HG03460 (cell line): Measurements from ENCODE around the gene KLC1.

Experiments used
- ATAC-seq: cut with Tn5 transposase; IDR thresholded peaks from one replicate; pipeline ENCODE4 v1.9.1; 2021; ENCODE audit not compliant: unreplicated experiment

Gene KLC1

DNA sequence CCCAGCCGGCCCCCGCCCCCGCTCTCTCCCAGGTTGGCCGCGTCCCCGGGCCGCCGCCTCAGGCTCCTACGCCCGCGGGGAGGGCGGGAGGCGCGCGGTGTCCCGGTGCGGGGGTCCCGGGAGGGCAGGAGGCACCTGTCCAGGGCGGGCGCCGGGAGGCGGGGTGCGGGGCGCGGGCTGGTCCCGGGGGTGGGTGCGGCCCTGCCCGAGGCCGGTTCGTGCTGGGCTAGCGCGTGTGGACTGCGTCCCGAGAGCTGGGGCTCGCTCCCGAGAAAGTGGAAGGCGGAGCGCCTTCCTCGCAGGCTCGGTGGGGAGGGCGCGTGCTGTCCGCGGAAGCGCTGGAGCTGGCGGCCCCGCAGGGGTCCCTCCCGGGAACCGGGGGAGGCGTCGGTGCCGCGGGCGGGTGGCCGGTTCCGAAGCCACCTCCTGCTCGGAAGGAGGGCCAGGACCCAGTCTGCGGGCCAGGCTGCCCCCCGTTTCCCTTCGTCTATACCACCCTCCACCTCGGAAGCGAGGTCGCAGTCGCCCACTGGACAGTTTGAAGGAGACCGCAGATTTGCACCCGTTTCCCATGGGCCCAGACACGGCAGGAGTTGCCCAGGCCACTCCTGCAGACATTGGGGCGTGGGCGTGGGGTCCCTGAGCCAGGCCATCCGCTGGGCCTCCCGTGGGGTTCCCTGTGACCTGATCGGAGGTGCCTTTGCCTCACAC is 87.2 kb downstream of the KLC1 start:
- ATAC-seq = no peak

DNA sequence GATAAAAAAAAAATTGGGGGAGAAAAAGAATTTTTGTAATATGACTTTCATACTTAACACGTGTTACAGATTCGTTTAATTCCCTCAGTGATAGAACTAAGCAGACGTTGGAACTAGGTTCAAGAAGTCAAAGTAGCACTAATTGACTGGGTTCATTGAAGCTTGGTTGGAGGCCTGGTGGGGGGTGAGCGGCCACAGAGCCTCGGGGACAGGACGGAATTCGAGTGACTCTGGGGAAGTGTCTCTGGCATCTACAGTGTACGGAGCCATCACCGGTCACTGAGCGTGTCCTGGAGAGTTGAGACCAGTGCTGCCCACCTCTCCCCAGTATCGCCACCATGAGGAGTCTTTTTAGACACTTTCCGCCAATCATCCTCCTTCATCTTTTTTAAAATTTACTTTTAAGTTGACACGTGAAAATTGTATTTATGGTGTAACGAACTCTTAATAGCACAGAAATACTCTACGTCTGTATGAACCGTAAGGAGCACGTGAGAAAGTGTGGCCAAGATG is 87.9 kb downstream of the KLC1 start:
- no peak for ATAC-seq

DNA sequence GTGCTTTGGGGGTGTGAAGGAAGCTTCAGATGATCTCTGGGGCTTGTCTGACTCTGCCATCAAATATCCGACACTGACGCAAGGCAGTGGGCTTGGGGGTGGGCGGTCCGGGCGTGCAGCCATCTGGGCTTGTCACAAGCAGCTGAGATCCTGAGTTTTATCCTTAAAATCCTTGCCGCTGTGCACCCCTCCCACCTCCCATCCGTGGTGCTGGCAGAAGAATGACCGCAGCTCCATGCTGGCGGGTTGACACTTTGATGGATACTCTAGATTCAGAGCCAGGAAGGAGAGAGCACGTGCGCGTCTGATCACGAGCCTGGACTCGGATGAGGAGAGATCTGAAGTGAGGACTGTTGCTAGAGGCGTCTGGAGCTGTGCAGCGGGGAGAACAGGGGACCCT is 89.6 kb downstream of the KLC1 start:
- no peak for ATAC-seq

DNA sequence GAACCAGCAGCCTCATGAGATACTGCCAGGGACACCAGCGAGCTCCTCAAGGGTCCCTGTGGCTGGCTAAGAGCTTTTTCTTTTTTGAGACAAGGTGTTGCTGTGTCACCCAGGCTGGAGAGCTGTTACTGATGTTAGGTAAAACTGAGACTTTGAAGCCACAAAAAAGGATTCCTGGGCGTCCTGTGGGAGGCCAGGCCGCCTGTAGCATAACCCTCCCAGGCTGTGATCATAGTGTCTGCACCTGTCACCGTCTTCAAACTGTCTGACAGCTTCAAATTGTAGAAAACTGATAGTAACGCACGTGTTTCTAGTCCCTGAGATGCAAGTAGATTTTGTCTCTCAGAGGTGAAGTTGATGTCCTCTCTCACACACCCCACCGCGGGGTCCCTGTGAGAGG is 90.7 kb downstream of the KLC1 start:
- ATAC-seq = no peak

DNA sequence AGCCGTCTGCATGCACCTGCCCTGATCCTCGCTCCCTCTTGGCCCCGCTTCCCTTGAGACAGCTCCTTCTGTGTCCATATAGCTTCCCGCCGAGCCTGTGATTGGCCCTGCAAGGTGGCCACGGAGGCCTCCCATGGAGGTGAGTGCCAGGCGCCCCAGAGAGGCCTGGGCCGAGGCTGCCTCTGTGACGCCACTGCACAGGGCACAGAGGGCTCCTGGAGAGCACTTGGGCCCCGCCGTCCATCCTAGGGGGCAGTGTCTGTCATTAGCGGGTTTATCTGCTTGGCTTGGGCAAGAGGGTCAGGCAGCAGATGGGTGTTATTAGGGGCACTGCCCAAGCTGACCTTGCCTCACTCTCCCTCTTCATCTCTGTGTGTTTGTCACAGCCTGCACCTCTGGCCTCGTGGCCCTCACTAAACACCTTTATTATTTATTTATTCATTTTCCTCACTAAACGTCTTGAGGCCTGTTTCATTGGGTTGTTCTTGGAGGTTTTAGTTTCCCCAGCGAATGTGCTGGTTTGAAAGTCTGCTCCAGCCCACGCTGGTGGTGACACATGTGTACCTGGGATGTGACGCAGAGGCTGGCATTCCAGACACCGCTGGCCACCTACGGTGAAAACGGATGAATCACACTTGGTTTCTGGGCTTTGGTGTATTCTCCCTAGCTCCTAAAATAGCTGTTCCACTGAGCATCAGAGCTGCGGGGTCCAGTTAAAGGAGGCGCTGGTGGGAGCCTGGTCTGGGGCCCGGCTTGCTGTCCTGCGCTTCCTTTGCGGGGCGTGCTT is 92.5 kb downstream of the KLC1 start:
- ATAC-seq = no peak

DNA sequence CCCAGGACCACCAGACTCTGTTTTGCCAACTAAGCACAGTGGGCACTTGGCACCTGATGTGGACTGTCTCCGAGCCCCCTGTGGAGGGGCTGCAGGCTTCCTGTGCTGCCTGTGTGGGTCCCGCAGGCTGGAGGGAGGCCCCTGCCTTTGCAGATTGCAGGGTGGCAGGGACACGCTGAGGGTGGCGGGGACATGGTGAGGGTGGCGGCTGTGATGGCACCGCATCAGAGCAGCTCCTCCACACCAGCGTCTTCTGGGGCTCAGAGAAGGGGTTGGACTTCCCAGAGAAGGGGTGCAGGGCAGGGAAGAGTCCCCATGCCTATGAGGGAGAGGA is 94.7 kb downstream of the KLC1 start:
- ATAC-seq = no peak

DNA sequence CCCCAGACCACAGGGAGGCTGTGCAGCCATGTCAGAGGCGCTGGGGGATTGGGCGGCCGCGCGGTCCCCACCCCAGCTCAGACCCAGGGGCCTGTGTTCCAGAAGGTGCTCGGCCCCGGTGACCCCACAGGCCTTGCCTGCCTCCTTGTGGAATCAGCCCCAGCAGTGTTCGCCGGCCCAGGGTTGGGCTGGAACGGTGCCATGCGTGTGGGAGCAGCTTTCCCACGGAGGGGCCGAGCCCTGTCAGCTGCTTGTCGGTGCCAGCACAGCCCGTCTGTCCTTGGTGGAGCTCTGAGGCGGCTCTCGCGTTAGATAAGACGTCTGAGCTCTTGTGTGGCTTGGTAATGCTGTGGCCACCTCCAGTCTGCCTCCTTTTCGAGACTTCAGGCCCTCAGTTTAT is 95.1 kb downstream of the KLC1 start:
- no peak for ATAC-seq

DNA sequence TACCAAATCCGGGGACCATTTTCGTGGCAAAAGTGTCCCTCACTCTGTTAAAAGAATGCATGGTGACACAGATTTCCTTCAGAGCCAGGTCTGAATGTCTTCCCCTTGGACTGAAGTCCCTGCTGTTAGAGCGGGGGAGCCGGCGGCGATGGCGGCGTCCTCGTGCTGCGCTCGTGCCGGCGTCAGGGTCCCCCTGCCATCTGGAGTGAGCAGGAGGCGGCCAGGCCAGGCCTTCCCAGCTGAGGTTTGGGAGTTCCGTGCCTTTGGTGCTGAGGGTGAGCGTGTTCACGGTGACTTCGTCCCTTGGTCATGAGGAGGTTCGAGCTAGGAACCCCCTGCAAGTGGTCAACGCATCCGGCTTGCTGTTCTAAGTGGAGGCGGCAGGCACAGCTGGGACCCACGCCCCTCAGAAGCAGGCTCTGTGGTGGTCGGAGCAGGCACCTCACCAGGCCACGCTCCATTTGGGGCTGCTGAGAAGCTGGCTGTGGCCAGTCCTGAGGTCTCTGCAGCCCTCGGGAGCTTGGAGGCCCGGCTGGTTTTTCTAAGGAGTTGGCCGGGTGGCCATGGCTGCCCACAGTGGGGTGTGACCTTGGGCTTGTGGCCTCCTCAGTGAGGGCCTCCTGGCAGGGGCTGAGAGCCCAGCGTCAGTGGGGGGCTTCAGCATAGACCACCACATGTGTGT is 96.1 kb downstream of the KLC1 start:
- no peak for ATAC-seq

DNA sequence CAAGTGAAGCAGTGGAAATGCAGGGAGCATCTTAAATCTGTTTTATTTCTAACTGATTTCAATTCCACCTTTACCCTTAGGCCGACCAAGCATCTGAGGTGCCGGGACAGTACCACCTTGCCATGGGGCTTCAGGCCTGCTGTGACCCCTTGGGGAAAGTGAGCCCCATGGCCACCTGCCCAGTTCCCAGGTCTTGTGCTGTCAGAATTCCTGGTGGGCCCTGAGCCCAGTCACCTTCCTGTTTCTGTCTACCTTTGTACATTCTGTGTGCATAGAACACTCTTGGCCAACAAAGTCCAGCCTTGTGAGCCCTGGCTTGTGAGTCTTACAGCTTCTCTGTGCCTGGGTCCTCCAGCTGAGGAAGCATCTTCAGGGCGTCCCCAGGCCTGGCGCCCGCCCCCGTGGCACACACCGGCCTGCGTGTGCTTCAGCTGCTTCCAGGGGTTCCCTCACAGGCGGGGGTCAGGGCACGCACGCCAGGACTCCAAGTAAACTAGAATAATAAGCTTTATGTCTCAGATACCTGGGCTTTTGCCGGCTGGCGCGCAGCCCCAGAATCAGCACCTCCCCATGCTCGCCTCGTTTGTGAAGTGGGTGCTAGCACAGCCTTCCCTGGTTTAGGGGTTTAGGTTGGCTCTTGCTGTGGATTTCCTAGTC is 96.9 kb downstream of the KLC1 start:
- no peak for ATAC-seq

DNA sequence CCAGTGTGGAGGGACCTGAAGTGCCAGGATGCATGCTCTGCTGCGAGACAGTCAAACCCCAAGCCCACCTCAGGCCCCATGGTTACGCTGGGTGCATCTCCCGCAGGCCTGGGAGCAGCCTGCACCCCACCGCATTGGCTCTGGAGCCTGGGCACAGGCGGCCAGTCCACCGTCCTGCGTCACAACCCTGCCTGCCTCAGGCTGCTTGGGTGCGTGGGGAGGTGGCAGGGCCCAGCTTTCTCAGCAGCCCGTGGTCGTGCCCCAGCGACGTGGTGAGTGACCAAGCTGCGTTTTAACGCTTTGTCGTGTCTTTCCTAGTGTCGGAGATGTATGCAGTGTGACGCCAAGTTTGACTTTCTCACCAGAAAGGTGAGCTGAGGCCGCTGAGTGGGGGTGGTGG is 97.5 kb downstream of the KLC1 start:
- ATAC-seq = no peak

DNA sequence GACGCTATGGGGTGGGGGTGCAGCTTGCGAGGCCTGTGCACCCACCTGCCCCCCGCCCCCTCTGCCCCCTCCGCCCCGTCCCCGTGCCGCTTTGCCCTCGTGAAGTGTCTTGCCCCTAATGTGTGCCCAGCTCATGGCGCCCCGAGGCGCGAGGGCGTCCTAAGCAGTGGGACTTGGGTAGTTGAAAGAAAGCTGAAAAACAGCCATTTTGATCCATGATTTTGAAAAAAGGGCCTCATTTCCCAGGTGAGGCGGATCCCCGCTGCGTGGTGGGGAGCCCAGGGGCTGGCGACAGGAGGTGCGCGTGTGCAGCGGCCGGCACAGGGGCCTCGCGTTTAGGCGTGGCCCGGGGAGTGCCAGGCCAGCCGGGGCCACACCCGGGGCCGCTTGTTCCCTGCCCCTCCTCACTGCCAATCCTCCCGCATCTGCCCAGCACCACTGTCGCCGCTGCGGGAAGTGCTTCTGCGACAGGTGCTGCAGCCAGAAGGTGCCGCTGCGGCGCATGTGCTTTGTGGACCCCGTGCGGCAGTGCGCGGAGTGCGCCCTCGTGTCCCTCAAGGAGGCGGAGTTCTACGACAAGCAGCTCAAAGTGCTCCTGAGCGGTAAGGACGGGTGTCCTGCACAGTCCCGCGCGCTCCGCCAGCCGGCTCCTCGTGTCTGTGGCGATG is 98.4 kb downstream of the KLC1 start:
- no peak for ATAC-seq

DNA sequence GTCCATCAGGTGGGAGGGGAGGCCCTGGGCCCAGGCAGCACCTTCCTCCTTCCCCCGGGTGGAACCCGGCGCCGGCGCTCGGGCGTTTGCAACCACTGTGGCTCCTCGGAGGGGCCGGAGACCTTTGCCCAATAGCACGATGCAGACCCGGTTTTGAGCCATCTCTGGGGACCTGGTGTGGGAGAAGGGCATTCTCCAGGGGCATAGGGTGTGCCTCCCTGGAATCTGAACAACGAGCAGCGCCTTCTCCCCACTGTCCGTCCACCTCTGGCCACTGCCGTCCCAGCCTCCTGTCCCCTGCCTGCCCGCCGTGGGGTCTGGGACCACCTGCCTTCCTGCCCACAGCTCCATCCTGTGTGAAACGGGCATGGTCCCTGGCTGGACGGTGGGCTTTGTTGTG is 99.1 kb downstream of the KLC1 start:
- ATAC-seq = no peak

DNA sequence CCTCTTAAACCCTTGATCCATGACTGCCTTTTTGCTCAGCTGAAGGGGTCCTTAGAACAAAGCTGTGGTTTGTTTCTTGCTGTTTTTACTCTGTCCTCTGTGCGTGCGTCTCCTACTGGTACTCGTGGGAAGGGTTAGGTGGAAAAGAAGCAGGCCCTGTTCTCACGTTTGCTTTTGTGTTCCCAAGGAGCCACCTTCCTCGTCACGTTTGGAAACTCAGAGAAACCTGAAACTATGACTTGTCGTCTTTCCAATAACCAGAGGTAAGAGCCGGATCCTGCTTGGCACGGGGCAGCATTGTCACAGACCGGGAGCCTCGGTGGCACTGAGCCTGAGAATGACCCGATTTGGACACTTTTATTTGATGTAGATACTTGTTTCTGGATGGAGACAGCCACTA is 99.7 kb downstream of the KLC1 start:
- ATAC-seq = no peak

DNA sequence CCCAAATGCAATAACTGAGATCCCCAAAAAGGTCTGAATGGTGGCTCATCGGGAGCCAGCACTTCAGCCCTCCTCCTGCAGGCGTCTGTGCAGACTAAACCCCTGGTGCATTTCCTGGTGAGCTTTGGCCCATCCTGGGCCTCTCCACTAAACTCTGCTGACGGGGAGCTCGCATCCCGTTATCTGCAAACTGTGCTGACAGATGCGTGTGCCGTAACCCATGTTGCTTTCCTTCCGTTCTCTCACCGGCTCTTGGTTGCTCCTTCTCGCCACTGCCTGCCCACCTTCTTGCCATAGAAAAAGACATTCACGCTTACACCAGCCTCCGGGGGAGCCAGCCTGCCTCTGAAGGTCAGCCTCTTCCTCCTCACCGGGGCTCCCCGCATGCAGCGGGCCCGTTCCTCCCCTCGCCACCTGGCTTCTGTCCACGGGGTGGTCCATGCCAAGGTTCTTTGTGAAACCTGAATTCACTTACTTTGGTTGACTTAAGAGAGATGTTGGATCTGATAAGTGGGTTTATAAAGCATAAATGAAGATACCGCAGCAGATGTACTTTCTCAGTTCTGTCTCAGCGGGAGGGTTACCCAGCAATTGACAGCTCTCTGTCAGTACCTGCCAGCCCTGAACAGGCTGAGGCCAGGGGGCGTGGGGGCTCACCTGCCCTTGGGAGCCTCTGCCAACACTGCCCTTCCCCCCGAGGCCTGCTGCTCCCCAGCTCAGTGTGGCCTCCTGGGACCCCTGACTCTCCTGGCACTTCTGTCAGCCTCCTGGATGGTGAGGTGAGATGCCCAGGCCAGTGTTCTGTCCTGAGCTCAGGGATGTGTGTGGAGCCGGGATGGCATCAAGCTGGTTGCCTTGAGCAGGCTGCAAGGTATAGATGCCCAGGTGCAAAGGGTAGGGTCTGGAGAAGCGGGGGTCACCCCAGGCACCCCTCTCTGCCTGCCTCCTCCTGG is 100.8 kb downstream of the KLC1 start:
- ATAC-seq = no peak

DNA sequence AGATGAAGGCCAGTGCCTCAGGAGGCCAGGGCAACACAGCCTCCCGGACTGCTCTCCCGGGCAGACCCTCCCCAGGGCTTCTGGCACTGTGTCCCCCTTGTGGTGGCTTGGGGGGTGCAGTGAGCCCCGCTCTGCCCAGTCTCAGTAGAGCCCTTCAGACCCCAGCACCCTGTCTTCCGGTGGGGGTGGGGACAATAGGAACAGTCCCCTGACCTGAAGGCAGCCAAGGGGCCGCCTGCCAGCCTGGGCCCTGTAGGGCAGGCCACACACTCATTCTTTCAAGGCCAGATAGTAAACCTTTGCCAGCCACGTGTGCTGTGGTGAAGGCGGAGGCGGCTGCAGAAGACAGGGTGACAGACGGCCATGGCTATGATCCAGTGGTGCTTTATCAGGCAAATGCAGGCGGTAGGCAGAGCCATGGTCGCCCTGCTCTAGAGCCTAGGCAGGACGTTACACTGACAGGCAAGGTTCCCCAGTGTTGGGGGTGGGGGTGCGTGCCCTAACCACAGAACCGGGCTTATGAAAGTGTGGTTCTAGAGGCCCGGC is 101.6 kb downstream of the KLC1 start:
- no peak for ATAC-seq

DNA sequence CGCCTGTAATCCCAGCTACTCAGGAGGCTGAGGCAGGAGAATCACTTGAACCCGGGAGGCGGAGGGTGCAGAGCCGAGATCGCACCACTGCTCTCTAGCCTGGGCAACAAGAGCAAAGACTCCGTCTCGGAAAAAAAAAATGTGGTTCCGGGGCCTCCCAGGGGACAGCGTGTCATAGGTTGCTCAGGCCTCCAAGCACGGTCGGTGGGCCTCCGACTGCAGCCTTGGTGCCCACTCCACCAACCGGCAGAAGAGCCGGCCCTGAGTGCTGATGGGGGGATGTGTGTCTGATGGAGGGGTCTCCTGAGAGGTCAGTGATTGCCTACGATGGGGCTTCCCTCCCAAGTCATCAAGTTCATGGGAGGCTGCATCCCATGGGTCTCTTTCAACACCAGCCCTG is 102.5 kb downstream of the KLC1 start:
- ATAC-seq = no peak

DNA sequence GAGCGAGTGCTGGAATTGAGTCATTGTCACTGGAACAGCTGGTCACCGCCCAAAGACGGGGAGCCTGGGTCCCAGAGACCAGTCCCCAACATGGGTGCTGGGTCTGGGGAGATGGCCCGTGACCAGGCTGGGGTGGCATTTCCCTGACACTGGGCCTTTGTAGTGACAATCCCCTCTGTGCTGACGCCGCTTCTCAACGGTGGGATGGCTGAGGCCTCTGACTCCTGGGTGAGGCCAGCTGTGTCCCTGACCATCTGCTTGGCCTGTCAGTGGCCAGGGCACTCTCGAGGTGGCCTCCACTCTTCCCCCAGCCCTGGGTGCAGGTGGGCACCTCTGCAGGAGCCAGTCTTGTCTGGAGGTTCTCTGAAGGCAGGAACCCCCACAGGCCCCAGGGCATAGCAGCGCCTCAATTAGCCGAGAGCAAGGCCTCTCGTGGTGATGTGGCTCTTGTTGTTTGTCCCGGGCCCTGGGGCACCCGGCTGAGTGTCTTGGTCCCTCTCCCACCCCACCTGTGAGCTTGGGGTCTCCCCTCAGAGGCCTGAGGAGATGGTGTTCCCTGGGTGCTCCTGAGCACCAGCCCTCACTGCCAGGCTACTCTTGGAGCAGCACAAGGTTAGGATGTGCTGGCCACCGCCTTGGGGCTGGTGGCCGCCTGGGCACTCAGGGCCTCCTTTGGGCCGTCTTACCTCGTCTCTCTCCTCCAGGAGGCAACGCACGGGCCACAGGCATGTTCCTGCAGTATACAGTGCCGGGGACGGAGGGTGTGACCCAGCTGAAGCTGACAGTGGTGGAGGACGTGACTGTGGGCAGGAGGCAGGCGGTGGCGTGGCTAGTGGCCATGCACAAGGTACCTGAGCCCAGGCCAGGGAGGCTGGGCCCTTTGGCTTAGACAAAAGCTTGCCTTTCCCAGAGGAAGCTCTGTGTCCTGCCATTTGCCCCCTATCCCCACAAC is 103.2 kb downstream of the KLC1 start:
- ATAC-seq = no peak

DNA sequence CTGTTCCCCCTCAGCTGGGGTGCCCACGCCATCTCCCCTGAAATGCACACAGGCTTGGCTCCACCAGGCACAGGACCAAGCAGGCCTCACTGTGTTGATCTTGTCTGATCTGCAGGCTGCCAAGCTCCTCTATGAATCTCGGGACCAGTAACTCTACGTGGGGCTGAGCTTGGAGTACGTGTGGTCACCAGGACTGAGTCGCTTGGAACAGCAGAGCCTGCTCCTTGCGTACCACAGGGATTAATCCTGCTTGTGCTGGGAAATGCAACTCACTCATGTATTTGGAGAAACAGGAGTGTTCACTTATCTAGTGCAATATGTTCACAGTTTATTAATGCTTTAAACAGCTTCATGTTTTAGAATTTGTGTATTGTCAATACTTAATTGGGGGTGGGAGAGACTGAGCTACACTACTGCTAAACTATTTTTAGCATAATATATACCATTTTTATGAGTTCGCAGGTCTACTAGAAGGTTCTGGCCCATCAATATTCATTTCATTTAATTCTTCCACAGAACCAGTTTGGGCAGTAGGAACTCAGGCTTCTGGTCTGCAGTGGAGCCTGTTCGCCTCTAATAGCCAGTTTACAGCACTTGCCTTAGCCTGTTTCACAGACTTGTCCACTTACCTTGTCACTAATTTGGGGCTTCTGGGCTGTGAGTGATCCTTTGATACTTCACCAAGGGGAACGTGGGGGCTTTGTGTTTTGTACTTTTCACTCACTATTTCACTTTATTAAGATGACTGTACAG is 104.0 kb downstream of the KLC1 start:
- ATAC-seq = no peak
